ENCODE data around the gene FBXO17.
"Not testable (repeated sequence)": the region's sequence is repeated elsewhere in the genome, so short reads cannot be mapped to it uniquely, and the experiment has no call there.

The FBXO17 gene, protein sequence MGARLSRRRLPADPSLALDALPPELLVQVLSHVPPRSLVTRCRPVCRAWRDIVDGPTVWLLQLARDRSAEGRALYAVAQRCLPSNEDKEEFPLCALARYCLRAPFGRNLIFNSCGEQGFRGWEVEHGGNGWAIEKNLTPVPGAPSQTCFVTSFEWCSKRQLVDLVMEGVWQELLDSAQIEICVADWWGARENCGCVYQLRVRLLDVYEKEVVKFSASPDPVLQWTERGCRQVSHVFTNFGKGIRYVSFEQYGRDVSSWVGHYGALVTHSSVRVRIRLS

DNA sequence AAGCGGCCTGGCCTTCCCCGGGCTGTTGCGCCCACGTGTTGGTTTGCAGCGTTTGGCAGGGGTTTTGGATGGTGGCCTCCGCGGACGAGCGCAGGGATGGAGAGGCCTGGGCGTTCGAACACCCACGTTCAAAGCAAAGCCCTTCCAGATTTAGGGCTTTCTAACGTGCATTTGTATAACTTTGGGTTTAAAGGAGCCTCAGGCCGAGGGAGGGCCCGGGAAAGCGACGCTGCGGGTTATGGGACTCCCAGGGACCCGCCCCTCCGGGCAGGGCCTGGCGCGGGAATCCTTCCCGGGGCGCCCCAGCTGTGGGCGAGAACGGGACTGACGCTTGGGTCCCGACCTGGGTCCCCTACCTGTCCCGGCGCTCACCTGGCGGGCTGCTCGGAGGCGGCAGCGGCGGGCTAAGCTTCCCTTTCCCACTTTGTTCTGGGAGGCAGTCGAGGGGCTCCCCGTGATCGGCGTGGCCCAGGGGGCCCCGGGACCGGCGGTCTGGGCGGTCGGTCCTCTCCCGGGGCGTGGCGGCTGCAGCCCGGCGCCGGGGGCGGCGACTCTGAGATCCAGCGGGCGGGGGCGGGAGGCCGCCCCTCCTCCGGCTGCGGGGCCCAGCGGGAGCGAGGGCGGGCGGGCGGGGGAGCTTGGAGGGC is at the start of gene FBXO17:
TSS of gene FBXO17 (minus strand) at position 529 of the 647 bp plus-strand sequence. CDS start 25,423 bp downstream, outside the sequence.
- FAIRE-seq = no peak

DNA sequence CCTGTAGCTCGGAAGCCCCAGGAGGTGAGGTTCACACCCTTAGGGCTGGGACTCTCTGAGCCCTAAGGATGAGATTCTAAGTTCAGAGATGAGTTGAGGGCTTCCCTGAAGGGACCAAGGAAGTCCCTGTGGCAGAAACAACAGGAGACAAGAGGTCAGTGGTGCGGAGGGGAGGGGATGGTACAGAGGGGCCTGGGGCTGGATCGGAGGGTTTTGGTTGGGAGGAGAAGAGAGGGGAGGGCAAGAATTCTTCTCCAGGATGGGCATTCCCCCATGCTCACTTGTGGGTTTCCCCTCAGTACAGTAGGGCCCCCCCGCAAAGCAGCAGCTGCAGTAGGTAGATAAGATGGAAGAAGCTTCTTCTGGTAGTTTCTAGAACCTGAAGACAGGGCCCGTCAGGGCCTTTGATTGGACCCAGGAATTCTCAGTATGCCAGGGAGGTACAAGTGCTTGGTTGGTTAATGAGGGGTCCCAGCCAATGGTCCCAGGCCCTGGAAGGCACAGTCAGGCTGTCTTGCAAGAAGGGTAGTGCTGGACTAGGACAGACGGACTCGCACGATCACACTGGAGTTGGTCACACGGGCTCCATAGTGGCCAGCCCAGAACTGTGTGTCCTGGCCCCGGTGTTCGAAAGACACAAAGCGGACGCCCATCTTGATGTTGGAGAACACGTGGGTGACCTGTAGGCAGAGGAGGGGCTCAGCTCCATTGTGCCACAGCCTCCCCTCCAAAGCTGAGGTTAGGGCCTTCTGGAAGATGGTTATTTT is 49.5 kb upstream of the FBXO17 start:
- FAIRE-seq = no peak

DNA sequence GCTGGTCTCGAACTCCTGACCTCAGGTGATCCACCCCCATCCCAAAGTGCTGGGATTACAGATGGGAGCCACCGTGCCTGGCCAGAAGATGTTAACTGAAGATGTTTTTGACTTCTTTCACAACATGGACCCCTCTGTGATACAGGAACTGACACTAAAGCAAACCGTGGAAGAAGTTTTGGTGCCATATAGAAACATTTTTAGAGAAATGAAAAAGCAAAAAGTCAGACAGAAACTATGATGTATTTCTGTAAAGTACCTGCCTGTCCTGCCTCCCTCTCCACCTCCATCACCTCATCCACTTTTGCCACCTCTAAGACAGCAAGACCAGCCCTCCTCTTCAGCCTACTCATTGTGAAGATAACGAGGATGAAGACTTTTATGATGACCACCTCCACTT is 45.5 kb upstream of the FBXO17 start:
- no peak for FAIRE-seq

DNA sequence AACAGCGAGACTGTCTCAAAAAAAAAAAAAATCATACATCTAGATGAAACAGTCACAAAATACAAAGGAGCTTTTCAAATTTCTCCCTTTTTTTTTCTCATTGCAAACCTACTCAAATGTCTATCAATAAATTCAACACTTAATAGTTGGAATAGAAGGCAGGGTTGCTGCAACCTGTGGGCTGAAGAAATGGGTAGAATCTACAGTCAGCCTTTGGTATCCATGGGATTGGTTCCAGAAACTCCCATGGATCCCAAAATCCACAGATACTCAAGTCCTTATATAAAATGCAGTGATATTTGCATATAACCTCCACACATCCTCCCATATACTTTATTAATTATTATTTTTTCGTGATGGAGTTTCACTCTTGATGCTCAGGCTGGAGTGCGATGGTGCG is 42.1 kb upstream of the FBXO17 start:
- FAIRE-seq = no peak

DNA sequence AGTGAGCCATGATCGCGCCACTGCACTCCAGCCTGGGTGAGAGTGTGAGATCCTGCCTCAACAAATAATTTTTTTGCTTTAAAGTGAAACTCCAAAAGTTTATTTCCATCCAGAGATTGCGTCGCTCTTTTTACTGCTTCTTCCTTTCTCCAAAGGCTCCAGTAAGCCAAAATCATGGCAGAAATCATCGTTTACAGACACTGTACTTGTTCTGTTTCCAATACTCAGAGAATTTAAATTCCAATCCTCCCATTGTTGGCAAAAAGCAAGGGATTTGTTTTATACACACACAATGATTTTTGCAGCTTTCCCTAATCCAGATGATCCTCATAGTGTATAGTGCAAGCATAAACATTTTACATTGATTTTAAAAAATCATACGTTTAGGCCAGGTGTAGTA is 41.5 kb upstream of the FBXO17 start:
- no peak for FAIRE-seq

DNA sequence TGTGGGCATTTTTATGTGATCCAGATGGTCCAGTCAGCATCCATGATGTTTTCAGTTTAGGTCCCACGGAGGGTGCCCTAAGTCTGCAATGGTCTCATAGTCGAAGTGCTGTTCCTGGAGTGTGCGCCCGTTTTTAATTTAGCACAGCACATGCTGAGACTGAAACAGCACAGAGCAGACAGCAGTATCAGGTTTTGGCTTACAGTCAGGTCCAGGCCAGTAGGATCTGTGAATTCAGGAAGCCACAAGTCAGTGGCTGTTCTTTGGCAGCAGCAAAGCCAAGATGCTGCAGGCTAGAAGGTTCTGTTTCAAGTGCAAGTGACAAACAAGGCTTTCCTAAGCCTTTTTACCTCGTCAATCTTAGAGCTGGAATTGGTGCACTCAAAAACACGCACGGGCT is 38.5 kb upstream of the FBXO17 start:
- FAIRE-seq = no peak

DNA sequence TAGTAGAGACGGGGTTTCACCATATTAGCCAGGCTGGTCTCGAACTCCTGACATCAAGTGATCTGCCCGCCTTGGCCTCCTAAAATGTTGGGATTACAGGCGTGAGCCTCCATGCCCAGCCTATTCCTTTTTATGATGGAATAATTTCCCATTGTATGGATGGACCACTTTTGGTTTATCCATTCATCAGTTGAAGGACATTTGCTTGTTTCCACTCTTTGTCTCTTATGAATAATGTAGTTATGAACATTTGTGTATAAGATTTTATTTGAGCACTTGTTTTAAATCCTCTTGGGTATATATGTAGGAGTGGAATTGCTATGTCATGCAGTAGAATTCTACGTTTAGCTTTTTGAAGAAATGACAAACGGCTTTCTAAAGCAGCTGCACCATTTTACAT is 33.5 kb upstream of the FBXO17 start:
- no peak for FAIRE-seq

DNA sequence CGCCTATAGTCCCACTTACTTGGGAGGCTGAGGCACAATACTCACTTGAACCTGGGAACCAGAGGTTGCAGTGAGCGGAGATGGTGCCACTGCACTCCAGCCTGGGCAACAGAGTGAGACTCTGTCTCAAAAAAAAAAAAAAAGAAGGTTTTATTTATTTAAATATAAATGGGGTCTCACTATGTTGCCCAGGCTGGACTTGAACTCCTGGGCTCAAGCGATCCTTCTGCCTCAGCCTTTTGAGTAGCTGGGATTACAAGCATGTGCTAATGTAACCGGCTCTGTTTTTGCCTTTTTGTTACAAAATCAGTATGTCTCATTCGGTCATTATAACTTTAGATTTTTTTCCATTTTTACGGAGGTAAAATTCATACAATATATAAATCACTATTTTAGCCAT is 32.6 kb upstream of the FBXO17 start:
- no peak for FAIRE-seq

DNA sequence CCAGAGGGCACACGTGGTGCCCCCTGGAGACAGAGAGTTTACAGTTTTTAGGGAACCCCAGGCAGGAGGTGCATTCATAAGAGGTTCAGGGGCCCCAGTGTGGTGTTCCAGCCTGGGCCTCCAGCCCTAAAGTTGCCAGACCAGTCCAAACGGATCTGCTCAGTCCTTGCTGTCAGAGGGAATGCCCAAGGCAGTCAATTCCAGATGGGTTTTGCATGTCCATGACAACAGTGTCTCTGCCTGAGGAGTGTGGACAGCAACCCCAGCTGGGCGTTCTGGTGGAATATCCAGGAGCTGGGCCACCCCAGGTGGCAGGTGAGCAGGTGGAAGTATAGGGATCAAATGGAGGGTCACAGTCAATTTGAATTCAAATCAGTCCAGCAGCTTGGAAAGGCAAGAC is 31.6 kb upstream of the FBXO17 start:
- no peak for FAIRE-seq

DNA sequence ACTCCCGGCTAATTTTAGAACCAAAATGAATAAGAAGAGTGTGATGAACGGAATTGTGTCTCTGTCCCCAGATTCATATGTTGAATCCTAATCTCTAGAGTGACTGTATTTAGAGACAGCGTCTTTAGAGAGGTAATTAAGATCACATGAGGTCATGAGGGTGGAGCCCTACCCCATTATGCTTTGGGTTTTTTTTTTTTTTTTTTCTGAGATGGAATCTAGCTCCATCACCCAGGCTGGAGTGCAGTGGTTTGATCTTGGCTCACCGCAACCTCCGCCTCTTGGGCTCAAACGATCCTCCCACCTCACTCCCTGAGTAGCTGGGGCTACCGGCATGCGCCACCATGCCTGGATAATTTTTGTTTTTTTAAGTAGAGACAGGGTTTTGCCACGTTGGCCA is 28.9 kb upstream of the FBXO17 start:
- FAIRE-seq = no peak

DNA sequence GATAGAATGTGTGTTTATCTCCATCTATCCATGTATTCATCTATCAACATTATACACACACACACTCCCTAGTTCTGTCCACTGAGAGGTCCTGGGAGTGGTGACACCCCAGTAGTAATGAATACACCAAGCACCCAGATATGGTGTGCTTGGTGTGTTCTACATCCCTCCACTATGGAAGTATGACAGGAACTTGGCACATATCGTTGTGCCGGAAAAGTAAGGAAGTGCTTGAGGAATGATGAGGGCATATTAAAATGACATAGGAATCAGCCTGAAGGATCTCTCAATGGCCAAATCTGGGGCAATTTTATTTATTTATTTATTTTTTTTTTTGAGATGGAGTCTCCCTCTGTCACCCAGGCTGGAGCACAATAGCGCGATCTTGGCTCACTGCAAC is 28.3 kb upstream of the FBXO17 start:
- no peak for FAIRE-seq

DNA sequence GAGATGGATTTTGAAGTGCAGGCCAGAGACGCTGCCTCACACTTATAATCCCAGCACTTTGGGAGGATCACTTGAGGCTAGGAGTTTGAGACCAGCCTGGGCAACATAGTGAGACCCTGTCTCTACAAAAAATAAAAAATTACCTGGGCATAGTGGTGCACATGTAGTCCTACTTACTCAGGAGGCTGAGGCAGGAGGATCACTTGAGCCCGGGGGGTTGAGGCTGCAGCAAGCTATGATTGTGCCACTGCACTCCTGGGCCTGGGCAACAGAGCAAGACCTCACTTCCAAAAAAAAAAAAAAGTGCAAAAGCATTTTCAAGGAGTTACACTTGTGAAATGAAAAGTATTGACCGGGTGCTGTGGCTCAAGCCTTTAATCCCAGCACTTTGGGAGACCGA is 27.6 kb upstream of the FBXO17 start:
- no peak for FAIRE-seq

DNA sequence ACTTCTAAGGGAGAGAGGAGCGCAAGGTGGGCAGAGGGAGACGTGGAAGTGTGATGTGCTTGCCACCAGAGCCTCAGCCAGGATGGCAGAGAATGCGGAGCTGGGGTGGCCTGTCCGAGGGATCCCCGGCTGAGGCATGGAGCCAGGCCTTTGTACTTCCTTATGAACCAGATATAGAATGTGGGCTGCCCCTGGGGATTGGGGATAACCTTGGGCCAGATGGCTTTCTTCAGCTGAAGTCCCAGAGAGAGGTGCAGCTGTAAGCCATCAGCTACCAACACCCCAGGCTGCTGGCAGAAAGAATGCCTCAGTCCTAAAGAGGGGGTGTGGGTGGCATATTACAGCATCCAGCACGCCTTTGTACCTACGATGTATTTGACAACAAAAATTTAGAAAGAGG is 25.5 kb upstream of the FBXO17 start:
- no peak for FAIRE-seq

DNA sequence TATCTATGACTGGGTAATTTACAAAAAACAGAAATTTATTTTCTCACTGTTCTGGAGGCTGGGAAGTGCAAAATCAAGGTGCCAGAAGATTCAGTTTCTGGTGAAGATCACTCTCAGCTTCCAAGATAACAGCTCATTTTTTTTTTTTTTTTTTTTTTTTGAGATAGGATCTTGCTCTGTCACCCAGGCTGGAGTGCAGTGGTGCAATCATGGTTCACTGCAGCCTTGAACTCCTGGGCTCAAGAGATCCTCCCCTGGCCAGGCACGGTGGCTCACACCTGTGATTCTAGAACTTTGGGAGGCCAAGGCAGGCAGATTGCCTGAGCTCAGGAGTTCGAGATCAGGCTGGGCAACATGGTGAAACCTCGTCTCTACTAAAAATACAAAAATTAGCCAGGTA is 22.0 kb upstream of the FBXO17 start:
- FAIRE-seq = not testable (repeated sequence)

DNA sequence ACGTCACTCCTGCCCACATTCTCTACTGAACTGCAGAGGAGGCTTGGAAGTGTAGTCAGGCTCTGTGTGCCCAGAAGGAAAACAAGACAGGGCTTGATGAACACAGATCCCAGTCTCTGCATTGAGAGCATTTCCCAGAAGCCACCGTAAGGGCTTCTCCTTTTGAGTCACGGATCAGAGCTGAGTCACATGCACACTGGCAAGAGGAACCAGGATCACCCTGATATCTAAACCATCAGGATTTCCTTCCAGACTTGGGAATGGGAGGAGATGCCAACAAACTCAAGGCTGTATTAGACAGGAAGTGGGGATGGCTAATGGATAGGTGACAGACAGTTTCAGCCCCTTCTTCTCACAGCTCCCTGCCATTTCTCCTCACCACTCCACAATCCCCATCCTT is 17.7 kb upstream of the FBXO17 start:
- FAIRE-seq = no peak

DNA sequence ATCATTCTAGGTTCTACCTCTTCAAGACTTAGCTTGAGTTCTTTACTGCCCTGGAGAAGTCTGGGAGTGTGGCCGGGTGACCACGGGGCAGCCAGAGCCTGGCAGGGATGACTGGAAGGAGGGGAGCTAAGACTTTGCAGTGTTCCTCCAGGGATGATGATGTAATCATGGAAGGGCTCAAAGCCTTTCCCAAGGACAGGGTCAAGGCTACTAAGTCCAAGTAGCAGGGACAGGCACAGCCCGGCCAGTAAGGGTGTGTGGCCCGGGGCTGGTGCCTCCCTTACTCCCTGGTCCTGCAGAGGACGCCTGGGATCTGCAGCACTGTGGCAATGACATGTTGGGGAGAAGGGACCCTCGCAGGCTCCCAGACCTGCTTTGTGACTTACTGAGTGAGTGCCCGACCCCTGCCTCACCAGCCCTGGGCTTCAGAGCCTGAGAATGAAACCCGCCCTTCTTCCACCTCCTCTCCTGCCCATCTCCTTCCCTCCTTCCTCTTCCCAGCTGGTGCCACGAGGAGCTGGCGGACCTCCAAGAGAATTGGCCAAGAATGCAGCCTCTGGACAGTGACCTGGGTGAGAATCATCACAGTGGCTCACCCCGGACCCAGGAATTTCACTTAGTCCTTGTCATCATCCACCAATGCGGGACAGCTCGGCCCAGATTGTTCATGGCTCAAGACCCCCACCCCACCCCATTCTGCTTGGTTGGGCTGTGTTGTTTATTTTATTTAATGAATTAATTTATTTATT is 15.6 kb upstream of the FBXO17 start:
- no peak for FAIRE-seq

DNA sequence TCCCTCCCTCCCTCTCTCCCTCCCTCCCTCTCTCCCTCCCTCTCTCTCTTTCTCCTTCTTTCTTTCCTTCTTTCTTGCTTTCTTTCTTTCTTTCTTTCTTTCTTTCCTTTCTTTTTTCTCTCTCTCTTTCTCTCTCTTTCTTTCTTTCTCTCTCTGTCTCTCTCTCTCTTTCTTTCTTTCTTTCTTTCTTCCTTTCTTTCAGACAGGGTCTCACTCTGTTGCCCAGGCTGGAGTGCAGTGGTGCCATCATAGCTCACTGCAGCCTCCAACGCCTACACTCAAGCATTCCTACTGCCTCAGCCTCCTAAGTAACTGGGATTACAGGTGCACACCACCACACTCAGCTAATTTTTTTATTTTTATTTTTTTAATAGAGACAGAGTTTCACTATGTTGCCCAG is 14.1 kb upstream of the FBXO17 start:
- not testable (repeated sequence) for FAIRE-seq

DNA sequence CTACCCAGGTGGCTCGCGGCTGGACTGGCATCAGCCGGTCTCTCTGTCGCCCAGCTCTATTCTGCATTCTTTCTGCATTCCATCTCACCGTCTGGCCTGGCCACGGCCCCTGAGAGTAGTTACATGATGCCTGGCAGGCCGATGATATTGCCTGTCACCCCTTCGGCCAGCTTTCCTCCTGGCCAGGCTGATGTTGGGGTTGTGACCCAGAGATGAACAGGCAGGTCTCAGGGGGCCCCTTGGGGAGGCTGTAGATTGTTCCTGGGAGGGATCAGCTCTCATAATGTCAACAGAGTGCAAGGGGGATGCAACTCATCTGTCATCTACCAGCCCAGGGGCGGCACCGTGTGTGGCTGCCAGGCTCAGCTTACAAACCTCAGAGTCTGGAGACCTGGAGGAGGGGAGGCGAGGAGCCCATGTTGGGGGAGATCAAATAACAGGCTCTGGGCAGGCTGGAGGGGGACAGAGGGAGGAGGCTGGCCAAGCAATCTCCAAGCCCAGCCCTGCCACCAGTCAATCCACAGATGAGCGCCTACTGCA is 13.6 kb upstream of the FBXO17 start:
- no peak for FAIRE-seq

DNA sequence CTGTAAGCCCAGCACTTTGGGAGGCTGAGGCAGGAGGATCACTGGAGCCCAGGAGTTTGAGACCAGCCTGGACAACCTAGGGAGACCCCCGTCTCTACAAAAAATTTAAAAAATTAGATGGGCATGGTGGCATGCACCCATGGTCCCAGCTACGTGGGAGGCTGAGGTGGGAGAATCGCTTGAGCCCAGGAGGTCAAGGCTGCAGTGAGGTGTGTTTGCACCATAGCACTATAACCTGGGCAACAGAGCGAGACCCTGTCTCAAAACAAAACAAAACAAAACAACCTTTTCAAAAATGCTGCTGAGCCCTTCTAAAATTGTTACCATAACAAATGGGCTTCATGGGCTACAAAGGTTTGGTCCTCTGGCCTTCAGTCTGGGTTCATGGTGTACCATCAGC is 13.1 kb upstream of the FBXO17 start:
- FAIRE-seq = not testable (repeated sequence)

DNA sequence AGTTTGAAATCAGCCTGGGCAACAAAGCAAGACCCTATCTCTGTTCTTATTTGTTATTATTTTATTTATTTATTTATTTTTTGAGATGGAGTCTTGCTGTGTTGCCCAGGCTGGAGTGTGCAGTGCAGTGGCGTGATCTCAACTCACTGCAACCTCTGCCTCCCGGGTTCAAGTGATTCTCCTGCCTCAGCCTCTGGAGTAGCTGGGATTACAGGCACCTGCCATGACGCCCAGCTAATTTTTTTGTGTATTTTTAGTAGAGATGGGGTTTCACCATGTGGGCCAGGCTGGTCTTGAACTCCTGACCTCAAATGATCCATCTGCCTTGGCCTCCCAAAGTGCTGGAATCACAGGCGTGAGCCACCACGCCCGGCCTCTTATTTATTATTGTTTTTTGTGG is 12.2 kb upstream of the FBXO17 start:
- not testable (repeated sequence) for FAIRE-seq

DNA sequence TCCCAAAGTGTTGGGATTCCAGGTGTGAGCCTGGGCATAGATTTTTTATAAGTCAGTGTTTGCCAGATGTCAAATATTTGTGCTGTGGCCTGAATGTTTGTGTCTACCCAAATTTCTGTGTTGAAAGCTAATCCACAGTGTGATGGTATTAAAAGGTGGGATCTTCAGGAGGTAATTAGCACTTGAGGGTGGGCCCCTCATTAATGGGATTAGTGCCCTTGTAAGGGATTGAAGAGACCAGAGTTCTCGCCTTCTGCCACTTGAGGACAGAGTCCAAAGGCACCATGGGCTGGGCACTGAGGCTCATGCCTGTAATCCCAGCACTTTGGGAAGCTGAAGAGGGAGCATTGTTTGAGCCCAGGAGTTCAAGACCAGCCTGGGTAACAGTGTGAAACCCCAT is 9.7 kb upstream of the FBXO17 start:
- no peak for FAIRE-seq

DNA sequence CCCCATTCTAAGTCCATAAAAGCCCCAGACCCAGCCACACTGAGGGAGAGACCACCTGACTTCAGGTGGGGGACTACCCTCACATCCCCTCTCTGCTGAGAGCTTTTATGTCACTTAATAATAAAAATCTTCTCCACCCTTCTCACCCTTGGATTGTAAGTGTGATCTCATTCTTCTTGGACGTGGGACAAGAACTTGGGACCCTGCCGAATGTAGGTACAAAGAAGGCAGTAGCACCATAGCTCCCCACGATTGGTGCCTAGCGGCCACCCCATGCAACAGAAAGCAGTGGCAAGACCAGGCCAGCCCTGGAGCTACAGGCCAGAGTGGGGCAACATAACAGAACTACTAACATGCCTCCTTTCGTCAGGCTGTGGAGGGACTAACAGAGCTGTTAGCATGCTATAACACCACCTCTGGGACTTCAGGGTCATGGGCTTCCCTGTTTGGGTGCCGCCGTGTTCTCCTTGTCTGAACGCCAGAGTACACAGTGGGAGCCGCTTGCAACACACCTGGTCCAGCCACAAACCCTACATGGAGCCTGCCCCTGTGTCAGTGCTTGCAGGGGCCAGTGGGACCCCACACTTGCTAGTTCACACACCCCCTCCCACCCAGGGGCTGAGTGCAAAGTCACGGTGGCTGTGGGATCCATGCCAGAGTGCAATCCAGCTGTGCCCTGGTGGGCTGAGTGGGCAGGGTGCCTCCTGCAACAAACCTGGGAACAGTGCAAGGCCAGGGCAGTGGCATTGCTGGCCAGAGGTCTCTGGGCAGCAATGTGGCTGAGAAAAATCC is 5.2 kb upstream of the FBXO17 start:
- FAIRE-seq = no peak

Measured in G401.6 (cell line).